Fibroblast of lung (primary cell): ENCODE measurements around the gene UBE2H.

Experiments
- EZH2 ChIP-seq: IDR thresholded peaks from 2 replicates; pipeline ENCODE4 v1.5.1; 2012; ENCODE audit warnings: low read length, control low read depth, mild to moderate bottlenecking; ENCODE audit errors: missing control alignments
- TF ChIP-seq, protein P1 (sequence below), 2 donors: IDR thresholded peaks in 1 of 2; conservative IDR thresholded peaks in 1 of 2; 1 replicate in 1 of 2; 2 replicates in 1 of 2; pipeline ENCODE4 v1.5.1; 2011 to 2012; ENCODE audit warnings: low read length in 2 of 2, control low read depth in 1 of 2, inconsistent platforms in 1 of 2, low read depth in 1 of 2, mild to moderate bottlenecking in 1 of 2

DNA sequence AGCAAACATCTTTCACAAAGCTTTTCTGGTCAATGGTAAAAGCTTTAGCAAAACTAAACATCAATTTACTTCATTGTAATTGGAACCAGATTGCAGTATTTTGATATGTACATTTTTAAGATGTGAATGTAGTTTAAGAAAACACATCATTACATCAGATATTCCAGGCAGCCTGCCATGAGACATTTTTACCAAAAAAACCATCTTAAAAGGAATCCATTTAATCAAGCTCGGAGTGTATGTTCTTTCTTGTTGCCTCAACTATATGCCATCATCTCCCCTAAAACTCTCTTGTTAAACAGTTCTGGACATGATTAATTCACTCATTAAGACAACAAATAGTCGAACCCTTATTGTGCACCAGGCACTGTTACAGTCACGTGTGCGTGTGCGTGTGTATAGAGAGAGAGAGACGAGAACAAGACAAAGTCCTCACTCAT, 97.5 kb downstream of the UBE2H start:
- TF ChIP-seq, protein P1, sequence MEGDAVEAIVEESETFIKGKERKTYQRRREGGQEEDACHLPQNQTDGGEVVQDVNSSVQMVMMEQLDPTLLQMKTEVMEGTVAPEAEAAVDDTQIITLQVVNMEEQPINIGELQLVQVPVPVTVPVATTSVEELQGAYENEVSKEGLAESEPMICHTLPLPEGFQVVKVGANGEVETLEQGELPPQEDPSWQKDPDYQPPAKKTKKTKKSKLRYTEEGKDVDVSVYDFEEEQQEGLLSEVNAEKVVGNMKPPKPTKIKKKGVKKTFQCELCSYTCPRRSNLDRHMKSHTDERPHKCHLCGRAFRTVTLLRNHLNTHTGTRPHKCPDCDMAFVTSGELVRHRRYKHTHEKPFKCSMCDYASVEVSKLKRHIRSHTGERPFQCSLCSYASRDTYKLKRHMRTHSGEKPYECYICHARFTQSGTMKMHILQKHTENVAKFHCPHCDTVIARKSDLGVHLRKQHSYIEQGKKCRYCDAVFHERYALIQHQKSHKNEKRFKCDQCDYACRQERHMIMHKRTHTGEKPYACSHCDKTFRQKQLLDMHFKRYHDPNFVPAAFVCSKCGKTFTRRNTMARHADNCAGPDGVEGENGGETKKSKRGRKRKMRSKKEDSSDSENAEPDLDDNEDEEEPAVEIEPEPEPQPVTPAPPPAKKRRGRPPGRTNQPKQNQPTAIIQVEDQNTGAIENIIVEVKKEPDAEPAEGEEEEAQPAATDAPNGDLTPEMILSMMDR (conservative IDR thresholded peaks at IDR 0.05 in 1 of 2, IDR thresholded peaks at IDR 0.05 in 1 of 2; ENCODE audit: low read depth in 1 of 2, low read length in 2 of 2): no peak
- no peak for TF ChIP-seq EZH2
